ENCODE measurements around the gene NEMF. TPM values are rescaled to one million over a fixed set of nuclear protein-coding genes. Genes with fewer than 3 reads are reported as not detected.
"Not testable (repeated sequence)": the region's sequence is repeated elsewhere in the genome, so short reads cannot be mapped to it uniquely, and the experiment has no call there.

The NEMF gene
- total RNA-seq, 2 donors from 2014 or later: 75.1 to 82.6 TPM

DNA sequence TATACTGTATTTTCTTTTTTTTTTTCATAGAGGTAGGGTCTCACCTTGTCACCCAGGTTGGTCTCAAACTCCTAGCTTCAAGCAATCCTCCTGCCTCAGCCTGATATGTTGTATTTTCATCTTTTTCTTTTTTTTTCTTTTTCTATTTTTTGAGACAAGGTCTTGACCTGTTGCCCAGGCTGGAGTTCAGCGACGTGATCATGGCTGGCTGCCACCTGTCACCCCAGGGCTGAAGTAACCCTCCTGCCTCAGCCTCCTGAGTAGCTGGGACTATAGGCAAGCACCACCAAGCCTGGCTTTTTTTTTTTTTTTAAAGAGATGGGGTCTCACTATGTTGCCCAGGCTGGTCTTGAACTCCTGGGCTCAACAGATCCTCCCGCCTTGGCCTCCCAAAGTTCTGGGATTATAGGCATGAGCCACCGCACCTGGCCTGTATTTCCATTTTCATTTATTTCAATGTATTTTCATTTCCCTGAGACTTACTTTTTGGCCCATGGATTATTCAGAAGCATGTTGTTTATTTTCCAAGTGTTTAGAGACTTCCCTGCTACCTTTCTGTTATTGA is 24.1 kb upstream of the NEMF start:
- Histone ChIP-seq H3K9me3 (ENCODE audit: control insufficient read depth, low read length) (no peaks in the 10 kb centered on the region), H3K4me3 (ENCODE audit: low read length) (no peak overlapping the region), H3K36me3 (ENCODE audit: control insufficient read depth, insufficient read depth, low read length) (no peaks in the 10 kb centered on the region), H3K4me1 (ENCODE audit: control insufficient read depth, insufficient read depth, low read length) (no peaks in the 10 kb centered on the region), H3K27me3 (ENCODE audit: control insufficient read depth, insufficient read depth, low read length, poor library complexity, severe bottlenecking) (no peaks in the 10 kb centered on the region), H3K9ac (ENCODE audit: extremely low read depth, low read length, poor library complexity, severe bottlenecking) (no peak overlapping the region), H3K27ac (ENCODE audit: low read depth, low read length) (no peak overlapping the region)
- no peaks in the 10 kb centered on the region for H3K9me3 Mint-ChIP-seq
- H3K36me3 Mint-ChIP-seq (ENCODE audit: low read depth): no peaks in the 10 kb centered on the region
- DNase-seq: no peak
- no peaks in the 10 kb centered on the region for H3K4me1 Mint-ChIP-seq
- no peaks in the 10 kb centered on the region for H3K27me3 Mint-ChIP-seq (ENCODE audit: insufficient read depth)
- 0 to 68% methylated on average over 1 to 4 of the region's 4 CpGs for WGBS, 2 experiments (ENCODE audit: insufficient coverage in 1 of 2, insufficient read length in 1 of 2)
- H3K4me3 Mint-ChIP-seq: no peak overlapping the region
- H3K27ac Mint-ChIP-seq: no peak overlapping the region
- TF ChIP-seq, protein P1, sequence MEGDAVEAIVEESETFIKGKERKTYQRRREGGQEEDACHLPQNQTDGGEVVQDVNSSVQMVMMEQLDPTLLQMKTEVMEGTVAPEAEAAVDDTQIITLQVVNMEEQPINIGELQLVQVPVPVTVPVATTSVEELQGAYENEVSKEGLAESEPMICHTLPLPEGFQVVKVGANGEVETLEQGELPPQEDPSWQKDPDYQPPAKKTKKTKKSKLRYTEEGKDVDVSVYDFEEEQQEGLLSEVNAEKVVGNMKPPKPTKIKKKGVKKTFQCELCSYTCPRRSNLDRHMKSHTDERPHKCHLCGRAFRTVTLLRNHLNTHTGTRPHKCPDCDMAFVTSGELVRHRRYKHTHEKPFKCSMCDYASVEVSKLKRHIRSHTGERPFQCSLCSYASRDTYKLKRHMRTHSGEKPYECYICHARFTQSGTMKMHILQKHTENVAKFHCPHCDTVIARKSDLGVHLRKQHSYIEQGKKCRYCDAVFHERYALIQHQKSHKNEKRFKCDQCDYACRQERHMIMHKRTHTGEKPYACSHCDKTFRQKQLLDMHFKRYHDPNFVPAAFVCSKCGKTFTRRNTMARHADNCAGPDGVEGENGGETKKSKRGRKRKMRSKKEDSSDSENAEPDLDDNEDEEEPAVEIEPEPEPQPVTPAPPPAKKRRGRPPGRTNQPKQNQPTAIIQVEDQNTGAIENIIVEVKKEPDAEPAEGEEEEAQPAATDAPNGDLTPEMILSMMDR (conservative IDR thresholded peaks at IDR 0.05): no peak

- no peaks in the 10 kb centered on the region for H3K9me3 Mint-ChIP-seq
- 85 to 95% methylated on average over 2 to 10 of the region's 12 CpGs for WGBS, 2 experiments (ENCODE audit: insufficient coverage in 1 of 2, insufficient read length in 1 of 2)
- no peak overlapping the region for H3K4me3 ChIP-seq (ENCODE audit: low read length)
Measured at GRCh38 chr14:49875640-49876198, 23.1 kb upstream of the NEMF start.

DNA sequence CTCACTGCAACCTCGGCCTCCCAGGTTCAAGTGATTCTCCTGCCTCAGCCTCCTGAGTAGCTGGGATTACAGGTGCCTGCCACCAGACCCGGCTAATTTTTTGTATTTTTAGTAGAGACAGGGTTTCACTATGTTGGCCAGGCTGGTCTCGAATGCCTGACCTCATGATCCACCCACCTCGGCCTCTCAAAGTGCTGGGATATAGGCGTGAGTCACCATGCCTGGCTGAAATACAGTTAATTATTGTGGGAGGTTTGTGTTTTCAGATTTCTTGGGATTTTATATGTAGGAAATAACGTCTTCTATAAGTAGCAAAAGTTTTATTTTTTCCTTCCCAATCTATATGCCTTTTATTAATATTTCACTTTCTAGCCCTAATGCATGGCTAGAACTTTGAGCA is 21.0 kb upstream of the NEMF start:
- H3K4me3 ChIP-seq (ENCODE audit: low read length); H3K9me3 Mint-ChIP-seq; H3K4me1 Mint-ChIP-seq; H3K27ac ChIP-seq (ENCODE audit: low read depth, low read length); H3K27ac Mint-ChIP-seq; H3K4me1 ChIP-seq (ENCODE audit: control insufficient read depth, insufficient read depth, low read length); DNase-seq; H3K9me3 ChIP-seq (ENCODE audit: control insufficient read depth, low read length); H3K27me3 Mint-ChIP-seq (ENCODE audit: insufficient read depth); H3K9ac ChIP-seq (ENCODE audit: extremely low read depth, low read length, poor library complexity, severe bottlenecking); H3K4me3 Mint-ChIP-seq; H3K36me3 ChIP-seq (ENCODE audit: control insufficient read depth, insufficient read depth, low read length); H3K36me3 Mint-ChIP-seq (ENCODE audit: low read depth); H3K27me3 ChIP-seq (ENCODE audit: control insufficient read depth, insufficient read depth, low read length, poor library complexity, severe bottlenecking): not testable (repeated sequence)
- WGBS, 2 experiments (ENCODE audit: insufficient coverage in 1 of 2, insufficient read length in 1 of 2): 82 to 93% methylated on average over 4 to 5 of the region's 6 CpGs

More at GRCh38 chr14:49875640-49876198, 23.1 kb upstream of the NEMF start:
- Histone ChIP-seq H3K36me3 (ENCODE audit: control insufficient read depth, insufficient read depth, low read length) (no peaks in the 10 kb centered on the region), H3K27me3 (ENCODE audit: control insufficient read depth, insufficient read depth, low read length, poor library complexity, severe bottlenecking) (no peaks in the 10 kb centered on the region), H3K27ac (ENCODE audit: low read depth, low read length) (no peak overlapping the region), H3K9ac (ENCODE audit: extremely low read depth, low read length, poor library complexity, severe bottlenecking) (no peak overlapping the region), H3K4me1 (ENCODE audit: control insufficient read depth, insufficient read depth, low read length) (no peaks in the 10 kb centered on the region), H3K9me3 (ENCODE audit: control insufficient read depth, low read length) (no peaks in the 10 kb centered on the region)
- Mint-ChIP-seq H3K27me3 (ENCODE audit: insufficient read depth) (no peaks in the 10 kb centered on the region), H3K27ac (no peak overlapping the region), H3K36me3 (ENCODE audit: low read depth) (no peaks in the 10 kb centered on the region), H3K4me3 (no peak overlapping the region), H3K4me1 (no peaks in the 10 kb centered on the region)
- TF ChIP-seq, protein P1 (conservative IDR thresholded peaks at IDR 0.05): no peak
- DNase-seq: no peak

Measured in endodermal cell (in vitro differentiated cells).